ENCODE results near the gene STXBP1. TPM values are rescaled to one million over a fixed set of nuclear protein-coding genes. Genes with fewer than 3 reads are reported as not detected.

STXBP1 gene
- total and polyA plus RNA-seq, 2 of the 8 experiments (the other 6 are each of a cell fraction or from before 2014, with no cell fraction given): 11.5 to 60.9 TPM

DNA sequence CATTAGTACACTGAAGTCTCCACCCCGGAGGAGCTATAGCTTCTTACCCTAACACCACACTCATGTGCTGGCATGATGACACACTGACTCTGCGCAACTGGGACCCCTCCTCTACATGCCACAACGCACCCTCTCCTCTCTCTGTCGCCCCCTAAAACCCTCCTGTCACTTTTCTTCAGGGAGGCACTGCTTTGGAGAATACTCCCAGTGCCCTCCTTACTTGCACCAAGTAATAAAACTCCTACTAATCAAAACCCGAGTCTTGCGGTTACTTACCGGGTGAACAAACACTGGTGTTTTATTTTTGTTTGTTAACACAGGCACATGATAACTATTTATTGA, 12.6 kb upstream of the STXBP1 start (continued):
- TF ChIP-seq, protein P1, sequence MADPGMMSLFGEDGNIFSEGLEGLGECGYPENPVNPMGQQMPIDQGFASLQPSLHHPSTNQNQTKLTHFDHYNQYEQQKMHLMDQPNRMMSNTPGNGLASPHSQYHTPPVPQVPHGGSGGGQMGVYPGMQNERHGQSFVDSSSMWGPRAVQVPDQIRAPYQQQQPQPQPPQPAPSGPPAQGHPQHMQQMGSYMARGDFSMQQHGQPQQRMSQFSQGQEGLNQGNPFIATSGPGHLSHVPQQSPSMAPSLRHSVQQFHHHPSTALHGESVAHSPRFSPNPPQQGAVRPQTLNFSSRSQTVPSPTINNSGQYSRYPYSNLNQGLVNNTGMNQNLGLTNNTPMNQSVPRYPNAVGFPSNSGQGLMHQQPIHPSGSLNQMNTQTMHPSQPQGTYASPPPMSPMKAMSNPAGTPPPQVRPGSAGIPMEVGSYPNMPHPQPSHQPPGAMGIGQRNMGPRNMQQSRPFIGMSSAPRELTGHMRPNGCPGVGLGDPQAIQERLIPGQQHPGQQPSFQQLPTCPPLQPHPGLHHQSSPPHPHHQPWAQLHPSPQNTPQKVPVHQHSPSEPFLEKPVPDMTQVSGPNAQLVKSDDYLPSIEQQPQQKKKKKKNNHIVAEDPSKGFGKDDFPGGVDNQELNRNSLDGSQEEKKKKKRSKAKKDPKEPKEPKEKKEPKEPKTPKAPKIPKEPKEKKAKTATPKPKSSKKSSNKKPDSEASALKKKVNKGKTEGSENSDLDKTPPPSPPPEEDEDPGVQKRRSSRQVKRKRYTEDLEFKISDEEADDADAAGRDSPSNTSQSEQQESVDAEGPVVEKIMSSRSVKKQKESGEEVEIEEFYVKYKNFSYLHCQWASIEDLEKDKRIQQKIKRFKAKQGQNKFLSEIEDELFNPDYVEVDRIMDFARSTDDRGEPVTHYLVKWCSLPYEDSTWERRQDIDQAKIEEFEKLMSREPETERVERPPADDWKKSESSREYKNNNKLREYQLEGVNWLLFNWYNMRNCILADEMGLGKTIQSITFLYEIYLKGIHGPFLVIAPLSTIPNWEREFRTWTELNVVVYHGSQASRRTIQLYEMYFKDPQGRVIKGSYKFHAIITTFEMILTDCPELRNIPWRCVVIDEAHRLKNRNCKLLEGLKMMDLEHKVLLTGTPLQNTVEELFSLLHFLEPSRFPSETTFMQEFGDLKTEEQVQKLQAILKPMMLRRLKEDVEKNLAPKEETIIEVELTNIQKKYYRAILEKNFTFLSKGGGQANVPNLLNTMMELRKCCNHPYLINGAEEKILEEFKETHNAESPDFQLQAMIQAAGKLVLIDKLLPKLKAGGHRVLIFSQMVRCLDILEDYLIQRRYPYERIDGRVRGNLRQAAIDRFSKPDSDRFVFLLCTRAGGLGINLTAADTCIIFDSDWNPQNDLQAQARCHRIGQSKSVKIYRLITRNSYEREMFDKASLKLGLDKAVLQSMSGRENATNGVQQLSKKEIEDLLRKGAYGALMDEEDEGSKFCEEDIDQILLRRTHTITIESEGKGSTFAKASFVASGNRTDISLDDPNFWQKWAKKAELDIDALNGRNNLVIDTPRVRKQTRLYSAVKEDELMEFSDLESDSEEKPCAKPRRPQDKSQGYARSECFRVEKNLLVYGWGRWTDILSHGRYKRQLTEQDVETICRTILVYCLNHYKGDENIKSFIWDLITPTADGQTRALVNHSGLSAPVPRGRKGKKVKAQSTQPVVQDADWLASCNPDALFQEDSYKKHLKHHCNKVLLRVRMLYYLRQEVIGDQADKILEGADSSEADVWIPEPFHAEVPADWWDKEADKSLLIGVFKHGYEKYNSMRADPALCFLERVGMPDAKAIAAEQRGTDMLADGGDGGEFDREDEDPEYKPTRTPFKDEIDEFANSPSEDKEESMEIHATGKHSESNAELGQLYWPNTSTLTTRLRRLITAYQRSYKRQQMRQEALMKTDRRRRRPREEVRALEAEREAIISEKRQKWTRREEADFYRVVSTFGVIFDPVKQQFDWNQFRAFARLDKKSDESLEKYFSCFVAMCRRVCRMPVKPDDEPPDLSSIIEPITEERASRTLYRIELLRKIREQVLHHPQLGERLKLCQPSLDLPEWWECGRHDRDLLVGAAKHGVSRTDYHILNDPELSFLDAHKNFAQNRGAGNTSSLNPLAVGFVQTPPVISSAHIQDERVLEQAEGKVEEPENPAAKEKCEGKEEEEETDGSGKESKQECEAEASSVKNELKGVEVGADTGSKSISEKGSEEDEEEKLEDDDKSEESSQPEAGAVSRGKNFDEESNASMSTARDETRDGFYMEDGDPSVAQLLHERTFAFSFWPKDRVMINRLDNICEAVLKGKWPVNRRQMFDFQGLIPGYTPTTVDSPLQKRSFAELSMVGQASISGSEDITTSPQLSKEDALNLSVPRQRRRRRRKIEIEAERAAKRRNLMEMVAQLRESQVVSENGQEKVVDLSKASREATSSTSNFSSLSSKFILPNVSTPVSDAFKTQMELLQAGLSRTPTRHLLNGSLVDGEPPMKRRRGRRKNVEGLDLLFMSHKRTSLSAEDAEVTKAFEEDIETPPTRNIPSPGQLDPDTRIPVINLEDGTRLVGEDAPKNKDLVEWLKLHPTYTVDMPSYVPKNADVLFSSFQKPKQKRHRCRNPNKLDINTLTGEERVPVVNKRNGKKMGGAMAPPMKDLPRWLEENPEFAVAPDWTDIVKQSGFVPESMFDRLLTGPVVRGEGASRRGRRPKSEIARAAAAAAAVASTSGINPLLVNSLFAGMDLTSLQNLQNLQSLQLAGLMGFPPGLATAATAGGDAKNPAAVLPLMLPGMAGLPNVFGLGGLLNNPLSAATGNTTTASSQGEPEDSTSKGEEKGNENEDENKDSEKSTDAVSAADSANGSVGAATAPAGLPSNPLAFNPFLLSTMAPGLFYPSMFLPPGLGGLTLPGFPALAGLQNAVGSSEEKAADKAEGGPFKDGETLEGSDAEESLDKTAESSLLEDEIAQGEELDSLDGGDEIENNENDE (IDR thresholded peaks at IDR 0.05; ENCODE audit: insufficient replicate concordance, low read length): no peak
- TF ChIP-seq SIRT6 (IDR thresholded peaks at IDR 0.05; ENCODE audit: low read length) (no peak), SP2 (IDR thresholded peaks at IDR 0.05; ENCODE audit: low read length) (no peak), JUND (IDR thresholded peaks at IDR 0.05; ENCODE audit: low read length) (no peak), CHD2 (IDR thresholded peaks at IDR 0.05; ENCODE audit: low read length) (no peak)
